ENCODE data around the gene SURF4.

- no peak for TF ChIP-seq CTCF (IDR thresholded peaks at IDR 0.05; ENCODE audit: extremely low read depth in 1 of 2, insufficient read depth in 1 of 2, low read depth in 1 of 2, low read length in 2 of 2)
- peak; percentile 25 for TF ChIP-seq POLR2A (IDR thresholded peaks at IDR 0.05; ENCODE audit: low read depth, low read length)
- TF ChIP-seq POLR2AphosphoS5 (IDR thresholded peaks at IDR 0.05; ENCODE audit: insufficient read depth, low read depth, low read length), result no peak
- no peak for TF ChIP-seq EZH2 (IDR thresholded peaks at IDR 0.05; ENCODE audit: borderline replicate concordance, low read depth, low read length, severe bottlenecking)
- no peak for TF ChIP-seq GATA2 (IDR thresholded peaks at IDR 0.05; ENCODE audit: insufficient read depth, insufficient read length, low read depth, low read length)
- TF ChIP-seq MAX (IDR thresholded peaks at IDR 0.05; ENCODE audit: insufficient read depth, insufficient read length), result no peak
Observed at GRCh38 chr9:133349965-133350616, 25.8 kb downstream of the SURF4 start.

All from endothelial cell of umbilical vein (primary cell).